HepG2 (cell line): Measurements from ENCODE around the gene BLCAP. TPM values are rescaled to one million over a fixed set of nuclear protein-coding genes. Genes with fewer than 3 reads are reported as not detected.

ENCODE experiments used
- ATAC-seq: fragments of 200-7000 bp; cut with Tn5 transposase; 3 replicates; pipeline ENCODE4 v1.9.1; 2020; ENCODE audit warnings: mild to moderate bottlenecking, moderate library complexity
- BruUV-seq: library from RNA; stranded (reverse); fragments of 400-500 nt; replicated peaks from 2 replicates; lab custom pipeline; 2021; lab: Mats Ljungman, UMichigan
- CTCF ChIA-PET: fragments of 300-600 bp; formaldehyde crosslinking; extraction: SDS; loops from one replicate; lab custom pipeline; 2021; ENCODE audit warnings: low total read pairs, inconsistent platforms, low intra/inter-chr PET ratio; lab: Yijun Ruan, JAX
- POLR2A ChIA-PET: fragments of 350-600 bp; sonication (Branson Sonifier 250); formaldehyde crosslinking; loops from one replicate; lab custom pipeline; 2020; ENCODE audit warnings: antibody characterized with exemption, inconsistent platforms; lab: Yijun Ruan, JAX
- DNase-seq: peaks from one replicate; pipeline ENCODE4 v3.0.0-alpha.2; 2015; ENCODE audit warnings: low spot score
- FAIRE-seq: peaks from 3 replicates; lab custom pipeline; 2011; peaks lifted over from hg19 to GRCh38; lab: Jason Lieb, UNC
- H2AFZ ChIP-seq: one replicate; pipeline ENCODE4 v1.6.1; 2011; ENCODE audit warnings: low read length, inconsistent platforms
- H3K27ac ChIP-seq: fragments of 300-600 bp; 3 replicates; pipeline ENCODE4 v1.8.0; 2011; ENCODE audit warnings: mixed run types, mild to moderate bottlenecking, mixed read lengths, low read length, inconsistent platforms; ENCODE audit not compliant: insufficient read depth; ENCODE audit errors: extremely low read length
- H3K27me3 ChIP-seq, 2 experiments: fragments of 200-600 bp in 1 of 2; 2 replicates in 1 of 2; 3 replicates in 1 of 2; pipeline versions ENCODE4 v1.6.0 to v1.8.0; 2011; ENCODE audit warnings: low read length in 2 of 2, mild to moderate bottlenecking in 2 of 2, moderate library complexity in 2 of 2, inconsistent platforms in 1 of 2; ENCODE audit not compliant: insufficient read depth in 2 of 2, control insufficient read depth in 1 of 2
- H3K36me3 ChIP-seq, 2 experiments: fragments of 200-600 bp in 1 of 2; replicated peaks in 1 of 2; 2 replicates in 1 of 2; 3 replicates in 1 of 2; pipeline versions ENCODE4 v1.5.1 to v1.8.0; 2011; ENCODE audit warnings: low read length in 2 of 2, inconsistent platforms in 1 of 2; ENCODE audit not compliant: insufficient read depth in 2 of 2, control insufficient read depth in 1 of 2
- H3K4me1 ChIP-seq: 2 replicates; pipeline ENCODE4 v1.5.1; 2012; ENCODE audit warnings: low read length, inconsistent platforms; ENCODE audit not compliant: insufficient read depth
- H3K4me2 ChIP-seq: 2 replicates; pipeline ENCODE4 v1.6.0; 2011; ENCODE audit warnings: low read depth, low read length, inconsistent platforms
- H3K4me3 ChIP-seq, 3 experiments: fragments of 200-600 bp in 1 of 3; sonication (generic), shearing (Covaris generic) in 1 of 3; replicated peaks in 1 of 3; 2 replicates each; pipeline ENCODE4 v1.5.1; 2011 to 2016; ENCODE audit warnings: low read length in 3 of 3, inconsistent platforms in 2 of 3, low read depth in 2 of 3, mild to moderate bottlenecking in 2 of 3, control low read depth in 1 of 3, mixed read lengths in 1 of 3; ENCODE audit not compliant: insufficient read depth in 1 of 3
- H3K79me2 ChIP-seq: one replicate; pipeline ENCODE4 v1.6.1; 2011; ENCODE audit warnings: low read length, inconsistent platforms; ENCODE audit not compliant: insufficient read depth
- H3K9ac ChIP-seq: 2 replicates; pipeline ENCODE4 v1.6.0; 2011; ENCODE audit warnings: mild to moderate bottlenecking, low read depth, low read length, inconsistent platforms; ENCODE audit not compliant: insufficient read depth
- H3K9me3 ChIP-seq: 2 replicates; pipeline ENCODE4 v1.5.1; 2012; ENCODE audit warnings: mild to moderate bottlenecking, low read length
- H4K20me1 ChIP-seq: 2 replicates; pipeline ENCODE4 v1.6.0; 2011; ENCODE audit warnings: inconsistent platforms, mild to moderate bottlenecking, low read length, moderate library complexity; ENCODE audit not compliant: insufficient read depth
- ATF1 ChIP-seq: IDR thresholded peaks from 2 replicates; pipeline ENCODE4 v1.6.1; 2016; ENCODE audit warnings: mild to moderate bottlenecking, control low read depth
- FOXA3 ChIP-seq: IDR thresholded peaks from 2 replicates; pipeline ENCODE4 v1.6.1; 2016; ENCODE audit warnings: missing genetic modification reagents, missing compliant biosample characterization
- NR2F1 ChIP-seq, 2 experiments: fragments of 450-650 bp in 1 of 2; formaldehyde crosslinking in 1 of 2; IDR thresholded peaks; 2 replicates each; pipeline versions ENCODE4 v1.5.0 to v1.6.1; 2016 to 2020; ENCODE audit warnings: mild to moderate bottlenecking in 1 of 2, missing compliant biosample characterization in 1 of 2, missing genetic modification reagents in 1 of 2, moderate library complexity in 1 of 2
- RBFOX2 ChIP-seq: fragments of 200-400 bp; formaldehyde crosslinking; IDR thresholded peaks from 2 replicates; pipeline ENCODE4 v1.6.1; 2017; ENCODE audit warnings: low read depth, mild to moderate bottlenecking, low read length
- RFXANK ChIP-seq: IDR thresholded peaks from 2 replicates; pipeline ENCODE4 v1.6.1; 2016
- SNAI1 ChIP-seq: sonication (generic); formaldehyde crosslinking; IDR thresholded peaks from 2 replicates; pipeline ENCODE4 v1.5.0; 2020; ENCODE audit warnings: mild to moderate bottlenecking, missing genetic modification reagents, borderline replicate concordance
- SNRNP70 ChIP-seq: fragments of 200-400 bp; formaldehyde crosslinking; IDR thresholded peaks from 2 replicates; pipeline ENCODE4 v1.6.1; 2017; ENCODE audit warnings: mild to moderate bottlenecking, low read depth, low read length, moderate library complexity
- WIZ ChIP-seq: sonication (generic); formaldehyde crosslinking; IDR thresholded peaks from 2 replicates; pipeline ENCODE4 v1.5.1; 2020; ENCODE audit warnings: mild to moderate bottlenecking, missing genetic modification reagents
- ZBTB42 ChIP-seq: sonication (generic); formaldehyde crosslinking; IDR thresholded peaks from 2 replicates; pipeline ENCODE4 v1.5.0; 2020; ENCODE audit warnings: mild to moderate bottlenecking, missing genetic modification reagents
- ZNF660 ChIP-seq: sonication (generic); formaldehyde crosslinking; IDR thresholded peaks from 2 replicates; pipeline ENCODE4 v1.5.1; 2020; ENCODE audit warnings: mild to moderate bottlenecking, low read depth, missing genetic modification reagents, borderline replicate concordance
- ZNF792 ChIP-seq: IDR thresholded peaks from 2 replicates; pipeline ENCODE4 v1.6.1; 2016
- ZSCAN9 ChIP-seq: IDR thresholded peaks from 2 replicates; pipeline ENCODE4 v1.6.1; 2016; ENCODE audit warnings: borderline replicate concordance
- whole genome bisulfite sequencing: methylation state at CpG from one replicate; pipeline ENCODE4 v1.1.6; 2017; ENCODE audit warnings: low lambda C conversion rate; 5-methylcytosine and 5-hydroxymethylcytosine counted together
- in situ Hi-C: cut with HindIII; loops from 2 replicates; pipeline ENCODE4 v1.10.0; 2017; ENCODE audit warnings: low pct_unique_long_range_greater_than_20kb; ENCODE audit not compliant: extremely low pct_ligation_motif_present
- intact Hi-C: fragments of 100-400 bp; cut with micrococcal nuclease; formaldehyde crosslinking; loops from one replicate; pipeline ENCODE4 v1.10.0; 2022; ENCODE audit not compliant: unreplicated experiment
- polyA plus RNA-seq, 8 experiments: library from polyadenylated mRNA; depleted of rRNA in 3 of 8; stranded (reverse) in 7 of 8; unstranded in 1 of 8; fragments of >200 nt; fragmentation: Illumina TruSeq in 4 of 8; extraction: Trizol in 4 of 8; gene quantifications; 2 replicates each; pipeline versions ENCODE4 v1.2.1 to v1.2.3, GENCODE V29; 2011 to 2016; ENCODE audit warnings: low read depth in 4 of 8, missing spikeins in 1 of 8, mixed read lengths in 1 of 8; ENCODE audit not compliant: insufficient read depth in 1 of 8
- total RNA-seq, 5 experiments: library from RNA; depleted of rRNA; stranded (reverse); fragments of >200 nt; fragmentation: Illumina TruSeq; extraction: Trizol; gene quantifications; 2 replicates each; pipeline ENCODE4 v1.2.3, GENCODE V29; 2016; ENCODE audit warnings: low read depth in 1 of 5
- TF ChIP-seq, protein P1 (sequence below): sonication (generic); formaldehyde crosslinking; IDR thresholded peaks from 2 replicates; pipeline ENCODE4 v1.8.0; 2023; ENCODE audit warnings: mild to moderate bottlenecking, missing genetic modification reagents
- TF ChIP-seq, protein P2 (sequence below): sonication (generic); formaldehyde crosslinking; IDR thresholded peaks from 2 replicates; pipeline ENCODE4 v1.8.1; 2023; ENCODE audit warnings: mild to moderate bottlenecking, moderate library complexity, missing genetic modification reagents
- TF ChIP-seq, protein P3 (sequence below): sonication (generic); formaldehyde crosslinking; IDR thresholded peaks from 2 replicates; pipeline ENCODE4 v1.5.0; 2020; ENCODE audit warnings: mild to moderate bottlenecking, missing genetic modification reagents

The BLCAP gene
- total and polyA plus RNA-seq, 2 of the 13 experiments (the other 11 are each of a cell fraction or from before 2014, with no cell fraction given) = 52.4 to 86.8 TPM

DNA sequence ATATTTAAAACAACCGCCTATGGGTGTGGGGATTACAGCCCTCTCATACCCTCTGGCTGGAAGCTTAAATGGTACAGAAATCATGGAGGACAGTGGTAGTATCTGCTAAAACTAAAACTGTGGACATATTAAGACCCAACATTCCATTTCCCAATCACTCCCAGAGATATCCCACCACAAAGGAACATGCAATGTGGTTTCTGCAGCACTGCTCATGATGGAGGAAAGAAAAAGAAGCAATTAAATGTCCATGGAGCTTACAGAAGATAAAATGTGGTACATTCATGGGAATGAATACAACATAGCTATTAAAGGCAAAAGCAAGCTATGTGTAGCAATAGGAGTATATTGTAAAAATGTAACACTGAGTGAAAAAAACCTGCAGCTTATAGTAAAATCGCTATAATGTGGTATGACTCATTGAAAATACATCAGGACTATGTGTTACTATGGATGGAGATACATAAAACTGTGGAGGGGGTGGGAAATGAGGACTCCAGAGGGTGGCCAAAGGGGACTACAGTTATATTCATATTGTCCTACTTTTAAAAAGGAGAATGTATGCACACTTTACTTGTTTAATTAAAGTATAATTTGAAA lies 29.5 kb downstream of the BLCAP start:
- no peaks in the 10 kb centered on the region for H3K9me3 ChIP-seq
- H3K27me3 ChIP-seq = no peaks in the 10 kb centered on the region
- in situ Hi-C loops = no loop called here
- CTCF ChIA-PET = no interaction called here
- no peaks in the 10 kb centered on the region for H3K36me3 ChIP-seq
- WGBS = 78% methylated on average over 2 of the region's 2 CpGs
- TF ChIP-seq ATF1 (CRISPR knock-in tag) = 0 out of 2 replicates have a peak, but pooled peaks have one; percentile 9
- no peak for TF ChIP-seq ZNF792 (CRISPR knock-in tag)
- no peak overlapping the region for H2AFZ ChIP-seq
- ATAC-seq (no peak), DNase-seq (no peak), FAIRE-seq (no peak)
- no peaks in the 10 kb centered on the region for H3K79me2 ChIP-seq
- no peak overlapping the region for H3K4me2 ChIP-seq
- intact Hi-C loops = no loop called here
- H4K20me1 ChIP-seq = no peaks in the 10 kb centered on the region
- POLR2A ChIA-PET = no interaction called here
- H3K27ac ChIP-seq = no peak overlapping the region
- H3K4me3 ChIP-seq = no peak overlapping the region
- H3K4me1 ChIP-seq = no peaks in the 10 kb centered on the region
- no TSS peak for BruUV-seq
- no peak overlapping the region for H3K9ac ChIP-seq

DNA sequence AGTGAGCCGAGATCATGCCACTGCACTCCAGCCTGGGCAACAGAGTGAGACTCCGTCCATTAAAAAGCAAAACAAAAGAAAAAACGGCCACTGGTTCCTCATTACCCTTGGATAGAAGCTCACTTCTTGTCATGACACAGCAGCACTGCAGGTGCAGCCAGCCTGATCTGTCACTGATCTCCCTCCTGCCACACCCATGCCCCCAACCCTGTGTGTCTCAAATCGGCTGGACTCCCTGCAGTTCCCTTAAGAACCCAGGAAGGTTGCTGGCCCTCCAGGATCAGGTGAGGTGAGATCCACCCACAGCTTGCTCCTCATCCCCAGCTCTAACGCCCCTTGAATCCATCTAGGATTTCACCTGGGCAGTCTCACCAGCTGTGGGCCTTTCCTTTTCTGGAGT lies 32.9 kb downstream of the BLCAP start:
- ChIA-PET CTCF (no interaction called here), POLR2A (interaction anchor here (2.3 kb wide), 1 partner anchor 10 kb away, joined by 6 read pairs; no protein-coding TSS in a partner anchor)
- no TSS peak for BruUV-seq
- no peak for TF ChIP-seq FOXA3 (CRISPR knock-in tag)
- TF ChIP-seq ZNF660 = no peak
- TF ChIP-seq RFXANK = no peak
- no peak for TF ChIP-seq ZBTB42 (CRISPR knock-in tag)
- TF ChIP-seq WIZ (CRISPR knock-in tag) = no peak
- no peak for TF ChIP-seq NR2F1 (CRISPR knock-in tag; IDR thresholded peaks at IDR 0.05)
- TF ChIP-seq SNAI1 (CRISPR knock-in tag) = no peak
- TF ChIP-seq, protein P1, sequence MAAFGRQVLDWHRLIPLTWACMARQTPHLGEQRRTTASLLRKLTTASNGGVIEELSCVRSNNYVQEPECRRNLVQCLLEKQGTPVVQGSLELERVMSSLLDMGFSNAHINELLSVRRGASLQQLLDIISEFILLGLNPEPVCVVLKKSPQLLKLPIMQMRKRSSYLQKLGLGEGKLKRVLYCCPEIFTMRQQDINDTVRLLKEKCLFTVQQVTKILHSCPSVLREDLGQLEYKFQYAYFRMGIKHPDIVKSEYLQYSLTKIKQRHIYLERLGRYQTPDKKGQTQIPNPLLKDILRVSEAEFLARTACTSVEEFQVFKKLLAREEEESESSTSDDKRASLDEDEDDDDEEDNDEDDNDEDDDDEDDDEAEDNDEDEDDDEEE (CRISPR knock-in tag) = no peak
- TF ChIP-seq, protein P2, sequence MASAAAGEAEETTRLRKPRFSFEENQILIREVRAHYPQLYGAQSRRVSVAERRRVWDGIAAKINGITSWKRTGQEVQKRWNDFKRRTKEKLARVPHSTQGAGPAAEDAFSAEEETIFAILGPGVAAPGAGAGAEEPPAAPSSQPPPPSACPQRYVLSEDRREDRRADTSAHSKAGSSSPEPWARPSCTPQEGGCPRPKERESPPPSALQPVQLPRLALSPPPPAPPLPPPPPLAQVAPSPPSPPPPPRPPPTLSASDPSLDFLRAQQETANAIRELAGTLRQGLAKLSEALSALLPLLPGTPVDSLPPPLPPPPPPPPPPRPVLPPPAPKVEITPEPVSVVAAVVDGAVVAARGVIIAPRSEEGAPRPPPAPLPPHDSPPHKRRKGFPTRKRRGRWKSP (CRISPR knock-in tag) = no peak
- TF ChIP-seq RBFOX2 = no peak
- TF ChIP-seq, protein P3, sequence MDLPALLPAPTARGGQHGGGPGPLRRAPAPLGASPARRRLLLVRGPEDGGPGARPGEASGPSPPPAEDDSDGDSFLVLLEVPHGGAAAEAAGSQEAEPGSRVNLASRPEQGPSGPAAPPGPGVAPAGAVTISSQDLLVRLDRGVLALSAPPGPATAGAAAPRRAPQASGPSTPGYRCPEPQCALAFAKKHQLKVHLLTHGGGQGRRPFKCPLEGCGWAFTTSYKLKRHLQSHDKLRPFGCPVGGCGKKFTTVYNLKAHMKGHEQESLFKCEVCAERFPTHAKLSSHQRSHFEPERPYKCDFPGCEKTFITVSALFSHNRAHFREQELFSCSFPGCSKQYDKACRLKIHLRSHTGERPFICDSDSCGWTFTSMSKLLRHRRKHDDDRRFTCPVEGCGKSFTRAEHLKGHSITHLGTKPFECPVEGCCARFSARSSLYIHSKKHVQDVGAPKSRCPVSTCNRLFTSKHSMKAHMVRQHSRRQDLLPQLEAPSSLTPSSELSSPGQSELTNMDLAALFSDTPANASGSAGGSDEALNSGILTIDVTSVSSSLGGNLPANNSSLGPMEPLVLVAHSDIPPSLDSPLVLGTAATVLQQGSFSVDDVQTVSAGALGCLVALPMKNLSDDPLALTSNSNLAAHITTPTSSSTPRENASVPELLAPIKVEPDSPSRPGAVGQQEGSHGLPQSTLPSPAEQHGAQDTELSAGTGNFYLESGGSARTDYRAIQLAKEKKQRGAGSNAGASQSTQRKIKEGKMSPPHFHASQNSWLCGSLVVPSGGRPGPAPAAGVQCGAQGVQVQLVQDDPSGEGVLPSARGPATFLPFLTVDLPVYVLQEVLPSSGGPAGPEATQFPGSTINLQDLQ (CRISPR knock-in tag) = no peak
- TF ChIP-seq ZSCAN9 (CRISPR knock-in tag) = no peak
- no peak for TF ChIP-seq SNRNP70

More for the DNA sequence above, 32.9 kb downstream of the BLCAP start:
- Histone ChIP-seq H3K79me2 (no peaks in the 10 kb centered on the region), H3K27ac (no peak overlapping the region), H4K20me1 (no peaks in the 10 kb centered on the region), H3K27me3 (no peaks in the 10 kb centered on the region), H3K4me1 (no peaks in the 10 kb centered on the region), H3K36me3 (no peaks in the 10 kb centered on the region), H2AFZ (no peak overlapping the region), H3K4me2 (no peak overlapping the region), H3K4me3 (no peak overlapping the region), H3K9me3 (no peaks in the 10 kb centered on the region), H3K9ac (no peak overlapping the region)
- 90% methylated on average over 5 of the region's 5 CpGs for WGBS
- intact Hi-C loops (no loop called here), in situ Hi-C loops (no loop called here)
- ATAC-seq = no peak
- DNase-seq = no peak
- FAIRE-seq = no peak
